H9 (cell line): ENCODE data around the gene HLTF. TPM values are rescaled to one million over a fixed set of nuclear protein-coding genes. Genes with fewer than 3 reads are reported as not detected.

Experiments
- DNase-seq: peaks from one replicate; pipeline ENCODE4 v3.0.0-alpha.2; 2017
- H2AFZ ChIP-seq: one replicate; pipeline ENCODE4 v1.6.1; 2013; ENCODE audit warnings: mild to moderate bottlenecking, low read length, control low read depth, moderate library complexity
- H2AK5ac ChIP-seq: 2 replicates; pipeline ENCODE4 v1.6.1; 2013; ENCODE audit warnings: low read length, control low read depth, mixed read lengths; ENCODE audit not compliant: insufficient read length
- H2BK120ac ChIP-seq: one replicate; pipeline ENCODE4 v1.6.1; 2013; ENCODE audit warnings: low read depth, mild to moderate bottlenecking, low read length, control low read depth, inconsistent platforms; ENCODE audit not compliant: poor library complexity, severe bottlenecking
- H2BK12ac ChIP-seq: 2 replicates; pipeline ENCODE4 v1.6.1; 2013; ENCODE audit warnings: low read length, control low read depth, mixed read lengths, low read depth; ENCODE audit not compliant: insufficient read length
- H2BK15ac ChIP-seq: 2 replicates; pipeline ENCODE4 v1.6.1; 2013; ENCODE audit warnings: low read depth, low read length, control low read depth
- H2BK20ac ChIP-seq: one replicate; pipeline ENCODE4 v1.6.1; 2013; ENCODE audit warnings: low read depth, mild to moderate bottlenecking, low read length, control low read depth, inconsistent platforms; ENCODE audit not compliant: poor library complexity, severe bottlenecking
- H2BK5ac ChIP-seq: 2 replicates; pipeline ENCODE4 v1.6.1; 2013; ENCODE audit warnings: low read length, control low read depth, mixed read lengths; ENCODE audit not compliant: insufficient read length
- H3K14ac ChIP-seq: 2 replicates; pipeline ENCODE4 v1.6.1; 2013; ENCODE audit warnings: low read length, control low read depth; ENCODE audit not compliant: insufficient read depth
- H3K18ac ChIP-seq: 2 replicates; pipeline ENCODE4 v1.6.1; 2013; ENCODE audit warnings: low read depth, mild to moderate bottlenecking, mixed read lengths, low read length, control low read depth; ENCODE audit not compliant: insufficient read length
- H3K23ac ChIP-seq: 2 replicates; pipeline ENCODE4 v1.6.1; 2013; ENCODE audit warnings: low read length, control low read depth, mixed read lengths, low read depth; ENCODE audit not compliant: insufficient read length
- H3K23me2 ChIP-seq: 2 replicates; pipeline ENCODE4 v1.6.1; 2013; ENCODE audit warnings: low read depth, mild to moderate bottlenecking, mixed read lengths, low read length, control low read depth; ENCODE audit not compliant: insufficient read length, poor library complexity, severe bottlenecking
- H3K27ac ChIP-seq: 2 replicates; pipeline ENCODE4 v1.5.1; 2013; ENCODE audit warnings: low read length, control low read depth, mixed read lengths, low read depth; ENCODE audit not compliant: insufficient read length
- H3K27me3 ChIP-seq: 2 replicates; pipeline ENCODE4 v1.6.1; 2013; ENCODE audit warnings: low read length, control low read depth, inconsistent platforms; ENCODE audit not compliant: insufficient read depth
- H3K4ac ChIP-seq: 2 replicates; pipeline ENCODE4 v1.6.1; 2013; ENCODE audit warnings: low read depth, mild to moderate bottlenecking, control low read depth, inconsistent platforms, low read length, moderate library complexity
- H3K4me1 ChIP-seq: 2 replicates; pipeline ENCODE4 v1.6.1; 2013; ENCODE audit warnings: low read length, control low read depth, inconsistent platforms; ENCODE audit not compliant: insufficient read depth
- H3K4me2 ChIP-seq: 2 replicates; pipeline ENCODE4 v1.6.1; 2013; ENCODE audit warnings: low read length, control low read depth, mixed read lengths; ENCODE audit not compliant: insufficient read length, insufficient read depth
- H3K56ac ChIP-seq: 2 replicates; pipeline ENCODE4 v1.6.1; 2013; ENCODE audit warnings: low read depth, mild to moderate bottlenecking, mixed read lengths, low read length, control low read depth; ENCODE audit not compliant: insufficient read length
- H3K79me1 ChIP-seq: 2 replicates; pipeline ENCODE4 v1.6.1; 2013; ENCODE audit warnings: low read depth, mild to moderate bottlenecking, moderate library complexity, low read length, control low read depth, inconsistent platforms; ENCODE audit not compliant: insufficient read depth, poor library complexity, severe bottlenecking
- H3K79me2 ChIP-seq: 2 replicates; pipeline ENCODE4 v1.6.1; 2013; ENCODE audit warnings: low read length, control low read depth, inconsistent platforms; ENCODE audit not compliant: insufficient read depth
- H3K9ac ChIP-seq: 2 replicates; pipeline ENCODE4 v1.6.1; 2013; ENCODE audit warnings: low read length, control low read depth, mixed read lengths; ENCODE audit not compliant: insufficient read length; ENCODE audit errors: extremely low read depth
- H3K9me3 ChIP-seq: one replicate; pipeline ENCODE4 v1.6.1; 2013; ENCODE audit warnings: low read depth, low read length, inconsistent platforms; ENCODE audit not compliant: control insufficient read depth
- H3T11ph ChIP-seq: one replicate; pipeline ENCODE4 v1.6.1; 2013; ENCODE audit warnings: mild to moderate bottlenecking, low read length, control low read depth, inconsistent platforms
- H4K20me1 ChIP-seq: one replicate; pipeline ENCODE4 v1.6.1; 2013; ENCODE audit not compliant: control insufficient read depth, insufficient read length, insufficient read depth
- H4K5ac ChIP-seq: 2 replicates; pipeline ENCODE4 v1.6.1; 2013; ENCODE audit warnings: low read depth, mild to moderate bottlenecking, mixed read lengths, low read length, control low read depth; ENCODE audit not compliant: insufficient read length
- H4K8ac ChIP-seq: replicated peaks from 2 replicates; pipeline ENCODE4 v1.6.1; 2013; ENCODE audit warnings: low read length, control low read depth, mixed read lengths, low read depth; ENCODE audit not compliant: insufficient read length
- H4K91ac ChIP-seq: 2 replicates; pipeline ENCODE4 v1.6.1; 2013; ENCODE audit warnings: low read depth, mild to moderate bottlenecking, moderate library complexity, mixed read lengths, low read length, control low read depth; ENCODE audit not compliant: insufficient read length
- H3K27ac Mint-ChIP-seq, 3 experiments: 2 replicates in 2 of 3; 3 replicates in 1 of 3; pipeline ENCODE4 v1.8.0; 2020 to 2021; ENCODE audit warnings: mixed read lengths in 3 of 3, mild to moderate bottlenecking in 1 of 3, moderate library complexity in 1 of 3
- H3K27me3 Mint-ChIP-seq: 2 replicates; pipeline ENCODE4 v1.8.0; 2021; ENCODE audit warnings: low read depth, mild to moderate bottlenecking, moderate library complexity, mixed read lengths
- H3K36me3 Mint-ChIP-seq, 3 experiments: 2 replicates in 2 of 3; 3 replicates in 1 of 3; pipeline ENCODE4 v1.8.0; 2020 to 2021; ENCODE audit warnings: low read depth in 3 of 3, mixed read lengths in 3 of 3; ENCODE audit not compliant: insufficient read depth in 1 of 3
- H3K4me1 Mint-ChIP-seq, 2 experiments: 2 replicates each; pipeline ENCODE4 v1.8.0; 2020; ENCODE audit warnings: mixed read lengths in 2 of 2
- H3K4me3 Mint-ChIP-seq, 2 experiments: 2 replicates in 1 of 2; 3 replicates in 1 of 2; pipeline ENCODE4 v1.8.0; 2020 to 2021; ENCODE audit warnings: mild to moderate bottlenecking in 2 of 2, mixed read lengths in 2 of 2, moderate library complexity in 1 of 2
- H3K9me3 Mint-ChIP-seq, 2 experiments: 2 replicates in 1 of 2; 3 replicates in 1 of 2; pipeline ENCODE4 v1.8.0; 2020; ENCODE audit warnings: mild to moderate bottlenecking in 2 of 2, mixed read lengths in 2 of 2, moderate library complexity in 1 of 2
- WGBS: extraction: QIAGEN DNeasy Blood & Tissue Kit; methylation state at CpG from one replicate; pipeline ENCODE4 v1.1.7; 2013; ENCODE audit warnings: missing lambda C conversion rate, low lambda C conversion rate, mixed read lengths; ENCODE audit not compliant: insufficient read length; ENCODE audit errors: extremely low coverage; 5-methylcytosine and 5-hydroxymethylcytosine counted together
- total RNA-seq: library from RNA; stranded (reverse); gene quantifications from 2 replicates; pipeline ENCODE4 v1.2.1, GENCODE V29; 2021
- TF ChIP-seq, protein P1 (sequence below): fragments of 200-600 bp; sonication (generic); conservative IDR thresholded peaks from 3 replicates; pipeline ENCODE4 v1.8.0; 2021; ENCODE audit warnings: antibody characterized with exemption, mild to moderate bottlenecking

HLTF gene
- total RNA-seq, 1 experiment from 2014 or later = 41.5 TPM

DNA sequence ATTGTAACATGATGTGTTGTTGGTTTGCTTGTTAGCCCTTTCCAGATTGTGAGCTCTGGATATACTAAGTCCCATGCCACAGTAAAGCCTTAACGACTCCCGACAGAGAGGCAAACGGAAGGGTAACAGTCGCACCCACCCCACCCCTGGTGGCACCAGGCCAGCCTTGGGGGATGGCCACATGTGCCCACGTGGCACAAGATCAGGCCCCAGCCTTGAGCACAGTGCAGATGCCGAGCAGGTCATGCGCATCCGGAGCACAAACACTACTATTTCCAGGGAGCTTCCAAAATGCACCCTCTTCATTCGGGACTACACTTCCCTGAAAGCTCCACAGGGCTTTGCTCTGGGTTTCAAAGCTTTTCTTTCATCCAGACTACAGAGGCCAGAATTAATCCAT, 32.4 kb upstream of the HLTF start:
- no peak overlapping the region for H2BK12ac ChIP-seq
- no peak overlapping the region for H2AK5ac ChIP-seq
- no peak overlapping the region for H3T11ph ChIP-seq
- no peak overlapping the region for H4K8ac ChIP-seq
- H3K23me2 ChIP-seq = no peaks in the 10 kb centered on the region
- no peaks in the 10 kb centered on the region; the same call in 1 of the 2 replicates for H3K4me1 ChIP-seq
- no peaks in the 10 kb centered on the region for H3K79me2 ChIP-seq
- no peak overlapping the region for H2BK20ac ChIP-seq
- H3K9ac ChIP-seq = no peak overlapping the region
- no peak for DNase-seq
- no peak overlapping the region for H4K5ac ChIP-seq
- TF ChIP-seq, protein P1, sequence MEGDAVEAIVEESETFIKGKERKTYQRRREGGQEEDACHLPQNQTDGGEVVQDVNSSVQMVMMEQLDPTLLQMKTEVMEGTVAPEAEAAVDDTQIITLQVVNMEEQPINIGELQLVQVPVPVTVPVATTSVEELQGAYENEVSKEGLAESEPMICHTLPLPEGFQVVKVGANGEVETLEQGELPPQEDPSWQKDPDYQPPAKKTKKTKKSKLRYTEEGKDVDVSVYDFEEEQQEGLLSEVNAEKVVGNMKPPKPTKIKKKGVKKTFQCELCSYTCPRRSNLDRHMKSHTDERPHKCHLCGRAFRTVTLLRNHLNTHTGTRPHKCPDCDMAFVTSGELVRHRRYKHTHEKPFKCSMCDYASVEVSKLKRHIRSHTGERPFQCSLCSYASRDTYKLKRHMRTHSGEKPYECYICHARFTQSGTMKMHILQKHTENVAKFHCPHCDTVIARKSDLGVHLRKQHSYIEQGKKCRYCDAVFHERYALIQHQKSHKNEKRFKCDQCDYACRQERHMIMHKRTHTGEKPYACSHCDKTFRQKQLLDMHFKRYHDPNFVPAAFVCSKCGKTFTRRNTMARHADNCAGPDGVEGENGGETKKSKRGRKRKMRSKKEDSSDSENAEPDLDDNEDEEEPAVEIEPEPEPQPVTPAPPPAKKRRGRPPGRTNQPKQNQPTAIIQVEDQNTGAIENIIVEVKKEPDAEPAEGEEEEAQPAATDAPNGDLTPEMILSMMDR = no peak
- WGBS = no CpG with 5 or more reads among the region's 9 CpGs
- no peak overlapping the region for H3K4me2 ChIP-seq
- no peak overlapping the region for H3K18ac ChIP-seq
- Mint-ChIP-seq H3K27me3 (no peaks in the 10 kb centered on the region; the same call in 1 of the 2 replicates), H3K4me1 (peaks cover 18 to 20% of the 10 kb centered on the region in 2 experiments), H3K9me3 (peaks cover 5% of the 10 kb centered on the region in 2 experiments), H3K27ac (no peak overlapping the region), H3K4me3 (no peak overlapping the region), H3K36me3 (peaks cover 0 to 5% (median 0%) of the 10 kb centered on the region in 3 experiments; a peak in 1 of 7 replicates)
- no peaks in the 10 kb centered on the region for H4K20me1 ChIP-seq
- H3K4ac ChIP-seq = no peak overlapping the region
- no peaks in the 10 kb centered on the region for H3K9me3 ChIP-seq
- H3K14ac ChIP-seq = no peak overlapping the region
- no peak overlapping the region for H2BK120ac ChIP-seq
- H3K23ac ChIP-seq = no peak overlapping the region
- H3K27me3 ChIP-seq = no peaks in the 10 kb centered on the region
- H2BK15ac ChIP-seq = no peak overlapping the region
- H3K27ac ChIP-seq = no peak overlapping the region
- no peaks in the 10 kb centered on the region for H3K79me1 ChIP-seq
- H2AFZ ChIP-seq = no peak overlapping the region
- no peak overlapping the region for H4K91ac ChIP-seq
- no peak overlapping the region for H3K56ac ChIP-seq
- H2BK5ac ChIP-seq = no peak overlapping the region
